Measurements from ENCODE around the gene ZNF804B. TPM values are rescaled to one million over a fixed set of nuclear protein-coding genes. Genes with fewer than 3 reads are reported as not detected.

ZNF804B gene
- total RNA-seq, 1 experiment from 2014 or later = not detected

- Mint-ChIP-seq H3K27me3 (ENCODE audit: low read depth) (no peaks in the 10 kb centered on the region), H3K4me1 (peaks cover 0 to 3% of the 10 kb centered on the region in 2 experiments; a peak in 2 of 4 replicates), H3K27ac (no peak overlapping the region), H3K9me3 (peaks cover 0 to 4% of the 10 kb centered on the region in 2 experiments; a peak in 2 of 5 replicates), H3K4me3 (no peak overlapping the region), H3K36me3 (ENCODE audit: insufficient read depth in 1 of 3, low read depth in 3 of 3) (no peaks in the 10 kb centered on the region; a peak in 1 of 7 replicates)
- no CpG with 5 or more reads among the region's 4 CpGs for WGBS (ENCODE audit: extremely low coverage, insufficient read length, low lambda C conversion rate)
- H2BK20ac ChIP-seq (ENCODE audit: low read depth, low read length, poor library complexity, severe bottlenecking) = no peak overlapping the region
- H2AFZ ChIP-seq (ENCODE audit: low read length) = no peak overlapping the region
- no peak overlapping the region for H3K4me2 ChIP-seq (ENCODE audit: insufficient read depth, insufficient read length, low read length)
- no peak for DNase-seq
- H3K23me2 ChIP-seq (ENCODE audit: insufficient read length, low read depth, low read length, poor library complexity, severe bottlenecking) = no peaks in the 10 kb centered on the region
- H3K4ac ChIP-seq (ENCODE audit: low read depth, low read length) = no peak overlapping the region
- H3K79me2 ChIP-seq (ENCODE audit: insufficient read depth, low read length) = no peaks in the 10 kb centered on the region
- no peak overlapping the region for H2BK5ac ChIP-seq (ENCODE audit: insufficient read length, low read length)
- H3K9me3 ChIP-seq (ENCODE audit: control insufficient read depth, low read depth, low read length) = no peaks in the 10 kb centered on the region
- H3K27me3 ChIP-seq (ENCODE audit: insufficient read depth, low read length) = no peaks in the 10 kb centered on the region
- no peak overlapping the region for H3K23ac ChIP-seq (ENCODE audit: insufficient read length, low read depth, low read length)
- no peak overlapping the region for H3K14ac ChIP-seq (ENCODE audit: insufficient read depth, low read length)
- no peak overlapping the region for H2BK15ac ChIP-seq (ENCODE audit: low read depth, low read length)
- no peak overlapping the region for H2BK120ac ChIP-seq (ENCODE audit: low read depth, low read length, poor library complexity, severe bottlenecking)
- no peak overlapping the region for H3K18ac ChIP-seq (ENCODE audit: insufficient read length, low read depth, low read length)
- no peak overlapping the region for H3K27ac ChIP-seq (ENCODE audit: insufficient read length, low read depth, low read length)
- H4K5ac ChIP-seq (ENCODE audit: insufficient read length, low read depth, low read length) = no peak overlapping the region
- no peak overlapping the region for H4K8ac ChIP-seq (replicated peaks; ENCODE audit: insufficient read length, low read depth, low read length)
- no peaks in the 10 kb centered on the region for H4K20me1 ChIP-seq (ENCODE audit: control insufficient read depth, insufficient read depth, insufficient read length)
- no peak overlapping the region for H3T11ph ChIP-seq (ENCODE audit: low read length)
- no peak for TF ChIP-seq CTCF (conservative IDR thresholded peaks at IDR 0.05)
- H3K79me1 ChIP-seq (ENCODE audit: insufficient read depth, low read depth, low read length, poor library complexity, severe bottlenecking) = no peaks in the 10 kb centered on the region
- H2AK5ac ChIP-seq (ENCODE audit: insufficient read length, low read length) = no peak overlapping the region
- no peak overlapping the region for H3K56ac ChIP-seq (ENCODE audit: insufficient read length, low read depth, low read length)
- no peak overlapping the region for H2BK12ac ChIP-seq (ENCODE audit: insufficient read length, low read depth, low read length)
- no peak overlapping the region for H3K9ac ChIP-seq (ENCODE audit: extremely low read depth, insufficient read length, low read length)
- no peak overlapping the region for H4K91ac ChIP-seq (ENCODE audit: insufficient read length, low read depth, low read length)
- no peaks in the 10 kb centered on the region for H3K4me1 ChIP-seq (ENCODE audit: insufficient read depth, low read length)
These were observed 552.4 kb downstream of the ZNF804B start for GRCh38 chr7:89311886-89312285.

All from H9 (cell line).